Measurements from ENCODE around the gene DKK3. TPM values are rescaled to one million over a fixed set of nuclear protein-coding genes. Genes with fewer than 3 reads are reported as not detected.

Gene DKK3
- polyA plus RNA-seq, 3 donors: not detected

DNA sequence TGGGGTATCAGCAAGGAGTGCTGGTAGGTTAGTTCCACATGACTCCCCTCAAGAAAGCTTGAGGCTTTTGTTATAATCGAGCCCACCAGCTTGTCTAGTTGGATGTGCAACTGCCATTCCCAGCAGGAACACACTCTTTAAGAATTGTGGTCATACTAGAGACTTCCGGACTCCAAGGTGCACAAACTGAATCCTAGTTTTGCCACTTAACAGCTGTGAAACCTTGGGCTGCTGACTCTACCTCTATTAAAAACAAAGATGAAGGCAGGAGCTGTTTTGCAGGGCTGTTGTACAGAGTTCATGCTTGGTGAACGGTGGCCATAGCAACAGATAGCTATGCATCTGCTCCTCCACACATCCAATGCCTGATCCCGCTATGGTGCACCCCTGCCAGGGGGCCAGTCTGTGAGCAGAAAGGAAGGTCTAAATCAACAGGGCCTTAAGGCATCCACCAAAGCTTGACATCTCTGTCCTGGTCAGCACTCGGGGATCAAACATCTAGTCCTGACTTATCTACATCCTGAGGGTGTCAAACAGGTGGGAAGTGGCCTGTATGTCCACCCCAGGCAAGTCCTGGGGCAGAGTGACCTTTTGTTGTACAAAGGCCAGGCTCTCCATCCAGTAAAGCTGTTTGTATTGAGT, 36.4 kb downstream of the DKK3 start:
- Histone ChIP-seq H3K79me2 (ENCODE audit: insufficient read depth, low read length) (no peaks in the 10 kb centered on the region), H3K4me2 (replicated peaks; ENCODE audit: extremely low read depth, low read length, poor library complexity, severe bottlenecking) (no peak overlapping the region), H4K20me1 (ENCODE audit: insufficient read depth, low read length) (no peaks in the 10 kb centered on the region), H3K4me3 (replicated peaks in 1 of 3; ENCODE audit: low read depth in 2 of 3, low read length in 3 of 3) (no peak overlapping the region), H3K9me3 (replicated peaks in 1 of 2; ENCODE audit: control insufficient read depth in 1 of 2, insufficient read depth in 1 of 2, low read length in 2 of 2) (no peaks in the 10 kb centered on the region), H3K9ac (ENCODE audit: insufficient read depth, low read length, poor library complexity, severe bottlenecking) (no peak overlapping the region), H3K27ac (ENCODE audit: low read depth in 1 of 2, low read length in 2 of 2) (no peak overlapping the region), H3K4me1 (ENCODE audit: control insufficient read depth in 1 of 2, insufficient read depth in 2 of 2, low read length in 2 of 2) (no peaks in the 10 kb centered on the region), H3K27me3 (ENCODE audit: control insufficient read depth in 2 of 2, insufficient read depth in 2 of 2, low read length in 2 of 2) (no peaks in the 10 kb centered on the region), H2AFZ (ENCODE audit: insufficient read depth, low read depth, low read length, poor library complexity, severe bottlenecking) (no peak overlapping the region), H3K36me3 (replicated peaks in 1 of 2; ENCODE audit: control insufficient read depth in 1 of 2, insufficient read depth in 2 of 2, low read length in 2 of 2) (no peaks in the 10 kb centered on the region)
- no peak for DNase-seq
- no peak overlapping the region for H3K27ac Mint-ChIP-seq
- WGBS (ENCODE audit: insufficient coverage): 100% methylated on average over 2 of the region's 5 CpGs
- no peak overlapping the region for H3K4me3 Mint-ChIP-seq
- H3K9me3 Mint-ChIP-seq: no peaks in the 10 kb centered on the region
- H3K36me3 Mint-ChIP-seq: no peaks in the 10 kb centered on the region
- intact Hi-C loops (cut with micrococcal nuclease): no loop called here
- H3K27me3 Mint-ChIP-seq (ENCODE audit: low read depth in 3 of 3): peaks cover 0 to 3% (median 0%) of the 10 kb centered on the region in 3 donors
- no peaks in the 10 kb centered on the region for H3K4me1 Mint-ChIP-seq
- TF ChIP-seq, protein P1, sequence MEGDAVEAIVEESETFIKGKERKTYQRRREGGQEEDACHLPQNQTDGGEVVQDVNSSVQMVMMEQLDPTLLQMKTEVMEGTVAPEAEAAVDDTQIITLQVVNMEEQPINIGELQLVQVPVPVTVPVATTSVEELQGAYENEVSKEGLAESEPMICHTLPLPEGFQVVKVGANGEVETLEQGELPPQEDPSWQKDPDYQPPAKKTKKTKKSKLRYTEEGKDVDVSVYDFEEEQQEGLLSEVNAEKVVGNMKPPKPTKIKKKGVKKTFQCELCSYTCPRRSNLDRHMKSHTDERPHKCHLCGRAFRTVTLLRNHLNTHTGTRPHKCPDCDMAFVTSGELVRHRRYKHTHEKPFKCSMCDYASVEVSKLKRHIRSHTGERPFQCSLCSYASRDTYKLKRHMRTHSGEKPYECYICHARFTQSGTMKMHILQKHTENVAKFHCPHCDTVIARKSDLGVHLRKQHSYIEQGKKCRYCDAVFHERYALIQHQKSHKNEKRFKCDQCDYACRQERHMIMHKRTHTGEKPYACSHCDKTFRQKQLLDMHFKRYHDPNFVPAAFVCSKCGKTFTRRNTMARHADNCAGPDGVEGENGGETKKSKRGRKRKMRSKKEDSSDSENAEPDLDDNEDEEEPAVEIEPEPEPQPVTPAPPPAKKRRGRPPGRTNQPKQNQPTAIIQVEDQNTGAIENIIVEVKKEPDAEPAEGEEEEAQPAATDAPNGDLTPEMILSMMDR (IDR thresholded peaks at IDR 0.05): no peak

DNA sequence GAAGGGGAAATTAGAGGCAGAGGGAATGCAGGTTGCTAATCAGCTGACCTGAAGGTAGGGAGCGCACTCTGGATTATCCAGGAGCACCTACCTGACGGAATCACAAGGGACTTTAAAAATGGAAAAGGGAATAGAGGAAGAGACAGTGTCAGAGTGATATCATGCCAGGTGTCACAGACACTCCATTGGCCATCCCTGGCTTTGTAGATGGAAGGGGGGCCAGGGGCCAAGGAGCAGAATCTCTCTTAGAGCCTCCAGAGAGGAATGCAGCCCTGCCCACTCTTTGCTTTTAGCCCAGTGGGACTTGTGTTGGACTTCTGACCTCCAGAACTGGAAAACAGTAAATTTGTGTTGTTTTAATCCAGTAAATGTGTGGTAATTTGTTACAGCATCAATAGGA, 37.9 kb downstream of the DKK3 start:
- no peak overlapping the region for H3K4me3 ChIP-seq (replicated peaks in 1 of 3; ENCODE audit: low read depth in 2 of 3, low read length in 3 of 3)
- no peak overlapping the region for H3K4me2 ChIP-seq (replicated peaks; ENCODE audit: extremely low read depth, low read length, poor library complexity, severe bottlenecking)
- Mint-ChIP-seq H3K4me1 (no peaks in the 10 kb centered on the region), H3K27me3 (ENCODE audit: low read depth in 3 of 3) (peaks cover 0 to 3% (median 0%) of the 10 kb centered on the region in 3 donors), H3K4me3 (no peak overlapping the region), H3K9me3 (no peaks in the 10 kb centered on the region), H3K27ac (no peak overlapping the region), H3K36me3 (no peaks in the 10 kb centered on the region)
- H3K4me1 ChIP-seq (ENCODE audit: control insufficient read depth in 1 of 2, insufficient read depth in 2 of 2, low read length in 2 of 2): no peaks in the 10 kb centered on the region
- no peaks in the 10 kb centered on the region for H3K79me2 ChIP-seq (ENCODE audit: insufficient read depth, low read length)
- no peak overlapping the region for H3K9ac ChIP-seq (ENCODE audit: insufficient read depth, low read length, poor library complexity, severe bottlenecking)
- intact Hi-C loops (cut with micrococcal nuclease): no loop called here
- H3K9me3 ChIP-seq (replicated peaks in 1 of 2; ENCODE audit: control insufficient read depth in 1 of 2, insufficient read depth in 1 of 2, low read length in 2 of 2): no peaks in the 10 kb centered on the region
- no peak overlapping the region for H3K27ac ChIP-seq (ENCODE audit: low read depth in 1 of 2, low read length in 2 of 2)
- TF ChIP-seq, protein P1 (IDR thresholded peaks at IDR 0.05): no peak
- 95% methylated on average over 2 of the region's 2 CpGs for WGBS (ENCODE audit: insufficient coverage)
- no peak for DNase-seq
- no peaks in the 10 kb centered on the region for H3K27me3 ChIP-seq (ENCODE audit: control insufficient read depth in 2 of 2, insufficient read depth in 2 of 2, low read length in 2 of 2)
- no peaks in the 10 kb centered on the region for H3K36me3 ChIP-seq (replicated peaks in 1 of 2; ENCODE audit: control insufficient read depth in 1 of 2, insufficient read depth in 2 of 2, low read length in 2 of 2)
- no peaks in the 10 kb centered on the region for H4K20me1 ChIP-seq (ENCODE audit: insufficient read depth, low read length)
- H2AFZ ChIP-seq (ENCODE audit: insufficient read depth, low read depth, low read length, poor library complexity, severe bottlenecking): no peak overlapping the region
